Psoas muscle (tissue), 8 donors: ENCODE results near the gene ISLR. TPM values are rescaled to one million over a fixed set of nuclear protein-coding genes. Genes with fewer than 3 reads are reported as not detected.
A peak's percentile ranks its signal among the peaks of the same experiment; 100 is the strongest.

Experiments used
- ATAC-seq, 4 donors: fragments of 200-7000 bp; cut with Tn5 transposase; one replicate each; pipeline ENCODE4 v1.9.1; 2020; ENCODE audit warnings: moderate library complexity in 3 of 4, mild to moderate bottlenecking in 2 of 4
- DNase-seq, 2 donors: peaks; one replicate each; pipeline ENCODE4 v3.0.0-alpha.2; 2020
- H3K27ac ChIP-seq: fragments of 200-600 bp; one replicate; pipeline ENCODE4 v1.8.0; 2022
- H3K27me3 ChIP-seq, 3 donors: fragments of 200-600 bp in 1 of 3; one replicate each; pipeline versions ENCODE4 v1.6.1 to v1.8.0; 2013 to 2022; ENCODE audit warnings: low read length in 2 of 3, mild to moderate bottlenecking in 2 of 3, moderate library complexity in 1 of 3; ENCODE audit not compliant: insufficient read depth in 3 of 3
- H3K36me3 ChIP-seq, 2 donors: fragments of 200-600 bp in 1 of 2; one replicate each; pipeline versions ENCODE4 v1.6.1 to v1.8.0; 2013 to 2022; ENCODE audit warnings: low read depth in 1 of 2, mild to moderate bottlenecking in 1 of 2, moderate library complexity in 1 of 2; ENCODE audit not compliant: insufficient read depth in 1 of 2
- H3K4me1 ChIP-seq: fragments of 200-600 bp; one replicate; pipeline ENCODE4 v1.8.0; 2022
- H3K4me3 ChIP-seq: fragments of 200-600 bp; one replicate; pipeline ENCODE4 v1.8.0; 2022; ENCODE audit warnings: mild to moderate bottlenecking
- H3K9me3 ChIP-seq: fragments of 200-600 bp; one replicate; pipeline ENCODE4 v1.8.0; 2022
- WGBS, 3 donors: extraction: QIAGEN DNeasy Blood & Tissue Kit; methylation state at CpG; one replicate each; pipeline versions ENCODE4 v1.1.6 to v1.1.7; 2013; 5-methylcytosine and 5-hydroxymethylcytosine counted together
- intact Hi-C, 2 donors: fragments of 100-400 bp; cut with DNase I; formaldehyde crosslinking; loops; one replicate each; pipeline versions ENCODE4 v1.11.0 to v1.14.2; 2022
- polyA plus RNA-seq, 3 donors: library from polyadenylated mRNA; stranded (reverse); fragments of 200-250 nt; gene quantifications; one replicate each; pipeline ENCODE4 v1.2.3, GENCODE V29; 2013
- total RNA-seq, 4 donors: library from RNA; stranded (reverse); fragmentation: NEBNext Ultra II Directional in 2 of 4; extraction: Animal tissue kit (Norgen Biotek cat#: 25700) in 2 of 4; gene quantifications; one replicate each; pipeline versions ENCODE4 v1.2.1 to v1.2.4, GENCODE V29; 2021 to 2023
- TF ChIP-seq, protein P1 (sequence below): fragments of 200-600 bp; IDR thresholded peaks from one replicate; pipeline ENCODE4 v1.8.0; 2022; ENCODE audit warnings: antibody characterized with exemption
- donor health status: healthy with polysubstance abuse.
- donor health status: DM: no; HTN: no; CAD: no; lungs with moderate emphysema.
- donor health status: Bipolar disorder and iron deficiency.
- donor health status: healthy.
- donor health status: DM: yes; HTN: yes; CAD: no.
- donor health status: DM: no; HTN: no; CAD: no.
- donor health status: DM: no; HTN: no; CAD: no.
- donor health status: DM: yes; HTN: yes; CAD: no.

Gene ISLR
- total and polyA plus RNA-seq, 7 donors, result 2.6 to 18.0 (median 4.1) TPM

DNA sequence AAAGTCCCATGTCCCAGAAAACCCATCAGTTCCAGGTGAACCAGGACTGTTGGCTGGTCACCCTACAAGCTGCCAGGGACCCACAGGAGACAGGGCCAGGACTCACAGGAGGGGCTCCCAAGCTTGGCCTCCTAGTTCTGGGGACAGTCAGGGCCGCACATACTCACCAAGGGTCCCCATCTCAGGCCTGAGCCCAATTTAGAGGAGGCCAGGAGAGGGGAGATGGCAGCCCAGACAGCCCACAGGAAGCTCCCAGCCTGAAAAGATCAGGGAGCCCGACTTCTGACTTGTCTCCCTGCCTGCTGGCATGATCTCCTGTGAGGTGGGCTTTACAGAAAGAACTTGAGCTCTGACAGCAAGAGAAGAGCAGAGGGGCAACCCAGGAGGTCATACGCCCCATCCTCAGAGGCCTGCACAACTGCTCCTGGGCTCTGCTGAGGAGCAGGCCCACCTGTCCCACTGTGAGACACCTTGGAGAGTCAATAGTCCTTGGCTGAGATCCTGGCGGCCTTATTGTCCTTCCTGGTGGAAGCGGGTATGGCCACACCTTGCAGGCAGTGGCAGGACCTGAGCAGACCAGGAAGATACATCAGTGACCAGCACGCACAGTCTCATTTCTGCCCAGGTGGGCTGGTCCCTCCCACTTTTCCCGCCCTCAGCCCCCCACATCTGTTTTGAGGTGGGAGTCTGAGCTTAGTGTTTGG, 2.5 kb upstream of the ISLR start:
- Histone ChIP-seq H3K4me1 (peaks cover 3% of the 10 kb centered on the region), H3K27me3 (peaks cover 0 to 5% (median 2%) of the 10 kb centered on the region in 3 donors), H3K27ac (no peak overlapping the region), H3K9me3 (no peaks in the 10 kb centered on the region), H3K36me3 (no peaks in the 10 kb centered on the region), H3K4me3 (no peak overlapping the region)
- 80 to 92% (median 90%) methylated on average over 7 of the region's 7 CpGs for WGBS, 3 donors
- intact Hi-C loops, result no loop called here
- TF ChIP-seq, protein P1, sequence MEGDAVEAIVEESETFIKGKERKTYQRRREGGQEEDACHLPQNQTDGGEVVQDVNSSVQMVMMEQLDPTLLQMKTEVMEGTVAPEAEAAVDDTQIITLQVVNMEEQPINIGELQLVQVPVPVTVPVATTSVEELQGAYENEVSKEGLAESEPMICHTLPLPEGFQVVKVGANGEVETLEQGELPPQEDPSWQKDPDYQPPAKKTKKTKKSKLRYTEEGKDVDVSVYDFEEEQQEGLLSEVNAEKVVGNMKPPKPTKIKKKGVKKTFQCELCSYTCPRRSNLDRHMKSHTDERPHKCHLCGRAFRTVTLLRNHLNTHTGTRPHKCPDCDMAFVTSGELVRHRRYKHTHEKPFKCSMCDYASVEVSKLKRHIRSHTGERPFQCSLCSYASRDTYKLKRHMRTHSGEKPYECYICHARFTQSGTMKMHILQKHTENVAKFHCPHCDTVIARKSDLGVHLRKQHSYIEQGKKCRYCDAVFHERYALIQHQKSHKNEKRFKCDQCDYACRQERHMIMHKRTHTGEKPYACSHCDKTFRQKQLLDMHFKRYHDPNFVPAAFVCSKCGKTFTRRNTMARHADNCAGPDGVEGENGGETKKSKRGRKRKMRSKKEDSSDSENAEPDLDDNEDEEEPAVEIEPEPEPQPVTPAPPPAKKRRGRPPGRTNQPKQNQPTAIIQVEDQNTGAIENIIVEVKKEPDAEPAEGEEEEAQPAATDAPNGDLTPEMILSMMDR, result no peak
- ATAC-seq, result no peak
- DNase-seq, result no peak

DNA sequence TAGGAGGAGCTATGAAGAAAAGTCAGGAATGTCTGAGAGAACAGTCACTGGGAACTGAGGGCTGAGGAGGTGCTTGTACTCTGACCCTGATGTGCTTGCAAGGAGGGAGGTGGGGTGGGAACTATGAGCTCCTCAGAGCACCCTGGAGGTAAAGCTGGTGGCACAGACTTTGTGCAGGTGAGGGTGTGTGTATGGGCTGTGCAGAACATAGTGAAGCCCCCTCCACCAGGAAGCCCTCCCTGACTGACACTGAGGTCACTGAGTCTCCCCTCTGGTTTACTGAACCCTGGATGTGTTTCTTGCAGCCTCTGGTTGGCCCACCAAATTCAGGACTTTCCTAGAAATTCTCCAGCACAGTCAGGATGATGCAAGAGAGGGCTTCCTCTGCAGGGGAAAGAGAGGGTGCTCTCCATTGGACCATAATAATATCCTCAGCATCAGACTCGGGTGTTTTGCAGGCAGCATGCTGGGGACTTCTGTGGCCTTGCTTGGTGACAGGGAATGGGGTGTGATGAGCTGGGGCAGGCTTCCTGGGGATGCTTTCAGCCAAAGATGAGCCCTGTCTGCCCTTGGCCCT, 1.5 kb upstream of the ISLR start:
- Histone ChIP-seq H3K27me3 (peaks cover 0 to 5% (median 5%) of the 10 kb centered on the region in 3 donors), H3K27ac (peak overlapping the region; percentile 53), H3K9me3 (no peaks in the 10 kb centered on the region), H3K36me3 (no peaks in the 10 kb centered on the region), H3K4me1 (peaks cover 3% of the 10 kb centered on the region), H3K4me3 (no peak overlapping the region)
- DNase-seq, result no peak
- intact Hi-C loops, result no loop called here
- TF ChIP-seq, protein P1, result no peak
- no peak for ATAC-seq
- WGBS, 3 donors, result 86 to 91% (median 88%) methylated on average over 1 of the region's 1 CpG

DNA sequence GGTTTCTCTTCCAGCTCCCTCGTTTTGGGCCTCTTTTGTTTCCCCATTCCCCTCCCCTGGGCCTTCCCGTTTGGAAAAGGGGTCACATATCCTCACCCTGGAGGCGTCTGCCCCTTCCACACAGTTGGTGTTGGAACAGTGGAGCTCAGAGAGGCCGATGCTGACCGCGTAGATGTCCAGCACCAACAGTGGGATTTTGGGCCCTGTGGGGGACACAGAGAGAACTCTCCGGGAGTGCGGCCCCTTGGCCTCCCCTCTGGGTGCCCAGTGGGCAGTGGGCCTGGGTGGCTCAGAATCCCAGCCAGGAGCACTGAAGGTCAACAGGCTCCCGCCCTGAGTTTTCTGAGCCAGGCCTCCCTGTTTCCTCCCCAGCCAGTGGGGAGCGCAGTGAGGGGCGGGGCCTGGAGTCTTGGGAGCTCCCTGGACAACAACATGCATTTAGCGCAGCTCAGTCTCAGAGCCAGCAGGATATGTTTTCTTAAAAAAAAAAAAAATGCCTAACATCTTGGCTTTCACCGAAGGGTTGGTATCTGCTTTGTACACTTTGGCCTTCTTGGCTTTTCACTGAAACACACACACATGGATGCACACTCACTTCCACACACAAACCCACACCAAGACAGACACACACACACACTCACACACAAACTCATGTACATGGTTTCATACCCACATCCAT, 670 bp upstream of the ISLR start:
- ATAC-seq, result peak in 3 of 4 donors; percentile 34 to 68 (median 57)
- H3K4me3 ChIP-seq, result no peak overlapping the region
- 61 to 67% (median 62%) methylated on average over 13 of the region's 13 CpGs for WGBS, 3 donors

DNA sequence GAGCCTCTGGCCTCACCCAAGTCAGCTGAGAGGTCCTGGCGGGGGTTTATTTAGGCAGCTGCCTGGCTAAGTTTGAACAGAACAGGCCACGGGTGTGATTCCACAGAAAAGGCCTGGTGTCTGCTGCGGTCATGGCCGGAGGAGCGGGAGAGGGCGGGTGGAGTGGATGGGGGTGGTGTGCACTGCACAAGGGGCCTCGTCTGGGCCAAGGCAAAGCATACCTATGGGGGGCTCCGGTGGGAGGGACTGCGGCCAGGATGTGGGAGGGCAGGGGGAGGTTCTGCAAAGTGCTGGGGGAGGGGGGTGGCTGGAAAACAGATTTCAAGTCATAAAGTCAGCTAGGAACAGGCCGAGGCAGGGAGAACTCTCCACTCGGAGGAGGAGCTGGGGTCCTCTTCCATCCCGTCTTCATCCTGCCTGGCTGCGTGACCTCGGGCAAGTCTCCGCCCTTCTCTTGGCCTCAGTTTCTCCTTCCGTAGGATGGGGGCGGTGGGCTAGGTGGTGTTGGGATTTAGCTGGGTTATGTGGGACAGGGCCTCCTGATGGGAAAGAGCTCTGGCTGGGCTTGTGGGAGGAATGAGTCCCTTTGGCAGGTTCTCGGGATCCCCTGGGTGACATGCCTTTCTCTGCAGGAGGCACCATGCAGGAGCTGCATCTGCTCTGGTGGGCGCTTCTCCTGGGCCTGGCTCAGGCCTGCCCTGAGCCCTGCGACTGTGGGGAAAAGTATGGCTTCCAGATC, 878 bp downstream of the ISLR start:
- intact Hi-C loops, result no loop called here
- Histone ChIP-seq H3K4me1 (peaks cover 3% of the 10 kb centered on the region), H3K27ac (peak overlapping the region; percentile 30), H3K4me3 (peak overlapping the region; percentile 34), H3K36me3 (no peaks in the 10 kb centered on the region), H3K27me3 (peaks cover 0 to 6% (median 5%) of the 10 kb centered on the region in 3 donors), H3K9me3 (no peaks in the 10 kb centered on the region)
- TF ChIP-seq, protein P1, result no peak
- ATAC-seq (peak; percentile 12 to 41 (median 27)), DNase-seq (peak in 1 of 2 donors; percentile 46)
- WGBS, 3 donors, result 57 to 60% (median 59%) methylated on average over 19 to 20 of the region's 20 CpGs

More for the DNA sequence above, 670 bp upstream of the ISLR start:
- Histone ChIP-seq H3K9me3 (no peaks in the 10 kb centered on the region), H3K36me3 (no peaks in the 10 kb centered on the region), H3K27me3 (peaks cover 0 to 5% (median 5%) of the 10 kb centered on the region in 3 donors), H3K4me1 (peaks cover 3% of the 10 kb centered on the region), H3K27ac (peak overlapping the region; percentile 53)
- intact Hi-C loops, result no loop called here
- TF ChIP-seq, protein P1, result no peak
- peak; percentile 74 to 85 for DNase-seq
